ENCODE data around the gene SH3GLB2. TPM values are rescaled to one million over a fixed set of nuclear protein-coding genes. Genes with fewer than 3 reads are reported as not detected.
"Not testable (repeated sequence)": the region's sequence is repeated elsewhere in the genome, so short reads cannot be mapped to it uniquely, and the experiment has no call there.

SH3GLB2 gene
- total RNA-seq, 1 experiment from 2014 or later, result 155 TPM

DNA sequence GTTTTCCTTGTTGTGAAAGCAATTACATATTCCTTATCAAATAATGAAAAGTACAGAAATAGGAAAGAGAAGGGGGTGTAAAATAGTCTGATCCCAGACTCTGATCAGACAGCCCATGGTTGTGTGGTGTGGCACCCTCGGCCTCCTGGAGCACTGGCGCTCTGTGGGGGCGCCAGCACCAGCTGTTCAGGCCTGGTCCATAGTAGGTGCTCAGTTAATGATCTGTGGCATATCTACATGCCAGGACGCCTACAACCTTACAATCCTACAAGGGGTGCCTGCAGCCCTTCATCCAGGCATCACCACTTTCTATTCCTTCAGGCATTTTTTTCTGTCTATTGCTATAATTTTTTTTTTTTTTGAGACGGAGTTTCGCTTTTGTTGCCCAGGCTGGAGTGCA is 24.9 kb upstream of the SH3GLB2 start:
- no peak for DNase-seq (ENCODE audit: low spot score)

- peak; percentile 18 for DNase-seq (ENCODE audit: low spot score)
Observed at GRCh38 chr9:129052592-129052991, 24.5 kb upstream of the SH3GLB2 start.

GRCh38 chr9:129042016-129042415 is 13.9 kb upstream of the SH3GLB2 start:
- DNase-seq (ENCODE audit: low spot score), result no peak

DNA sequence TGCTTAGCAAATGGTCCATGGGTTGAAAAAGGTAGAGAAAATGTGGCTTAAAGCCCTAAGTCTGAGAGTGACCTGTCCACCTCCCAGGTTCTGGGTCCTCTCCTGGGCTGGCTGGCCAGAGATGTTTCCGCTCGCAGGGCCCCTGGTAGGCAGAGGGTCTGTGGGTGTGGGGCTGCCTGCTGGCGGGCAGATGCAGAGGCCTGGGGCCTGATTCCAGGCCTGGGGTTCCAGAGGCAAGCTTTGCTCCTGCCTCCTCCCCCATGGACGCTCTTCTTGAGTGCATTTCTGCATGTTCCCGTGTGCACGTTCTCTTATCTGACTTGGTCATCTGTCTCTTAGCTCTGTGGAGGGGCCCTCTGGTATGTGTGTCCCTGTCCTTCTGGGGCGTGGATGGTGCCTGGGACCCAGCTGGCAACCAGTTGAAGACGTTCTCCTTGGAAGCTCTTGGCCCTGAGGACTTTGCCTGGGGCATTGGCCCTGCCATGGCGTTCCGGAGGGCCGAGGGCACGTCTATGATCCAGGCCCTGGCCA is 12.0 kb upstream of the SH3GLB2 start:
- no peak for DNase-seq (ENCODE audit: low spot score)

DNA sequence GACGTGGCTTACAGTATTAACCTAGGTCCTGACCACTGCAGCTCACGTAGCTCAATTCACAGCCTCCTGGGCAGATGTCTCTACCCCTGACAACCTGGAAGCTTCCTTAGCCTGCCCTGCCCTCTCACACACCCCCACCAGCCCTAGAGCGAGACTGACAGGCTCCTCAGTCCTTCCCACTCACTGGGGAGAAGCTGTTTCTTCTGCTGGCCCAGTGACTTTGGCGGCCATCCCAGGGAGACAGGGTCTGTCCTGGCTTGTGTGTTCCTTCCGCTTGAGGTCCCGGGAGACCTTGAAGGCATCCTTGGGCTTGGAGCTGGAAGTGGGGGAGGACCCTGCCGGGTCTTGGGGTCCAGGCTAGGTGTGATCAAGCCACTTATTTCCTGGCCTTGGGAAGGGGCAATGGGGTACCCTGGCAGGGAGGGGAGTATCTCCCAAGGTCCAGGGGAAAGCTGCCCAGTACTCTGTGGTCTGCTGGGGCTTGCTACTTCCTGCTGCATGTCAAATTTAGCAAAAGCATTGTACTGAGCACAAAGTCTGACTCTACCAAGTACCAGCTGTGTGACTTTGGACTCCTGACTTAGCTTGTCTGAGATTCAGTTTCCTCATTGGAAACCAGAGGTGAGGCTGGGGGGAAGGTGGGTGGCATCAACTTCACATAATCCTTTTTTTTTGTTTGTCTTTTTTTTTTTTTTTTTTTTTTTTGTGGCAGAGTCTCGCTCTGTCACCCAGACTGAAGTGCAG is 10.2 kb upstream of the SH3GLB2 start:
- DNase-seq (ENCODE audit: low spot score), result no peak

DNA sequence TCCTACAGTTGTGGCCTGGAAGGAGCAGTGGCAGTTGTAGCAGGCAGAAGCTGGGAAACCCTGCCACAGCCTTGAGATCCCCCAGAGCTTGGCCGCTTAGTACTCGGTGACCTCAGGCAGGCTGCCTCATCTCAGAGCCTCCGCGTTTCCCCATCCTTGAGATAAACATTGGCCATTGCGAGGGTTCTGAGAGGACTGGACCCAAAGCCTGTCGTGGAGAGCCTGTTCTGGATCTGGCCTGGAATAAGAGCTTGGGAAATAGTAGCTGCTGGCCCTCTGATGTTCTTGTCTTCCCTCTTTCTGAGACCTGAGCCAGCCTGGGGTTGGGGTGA is 9.6 kb upstream of the SH3GLB2 start:
- DNase-seq (ENCODE audit: low spot score), result no peak

- no peak for DNase-seq (ENCODE audit: low spot score)
Observed at GRCh38 chr9:129036923-129037766, 9.0 kb upstream of the SH3GLB2 start.

GRCh38 chr9:129036241-129036922 is 8.3 kb upstream of the SH3GLB2 start, which contains the start of gene MIGA2:
Gene MIGA2, plus strand, starts transcription at chr9:129036626. Its CDS starts 3,969 bp downstream, at chr9:129040595.
- peak; percentile 100 for DNase-seq (ENCODE audit: low spot score)

- DNase-seq (ENCODE audit: low spot score), result not testable (repeated sequence)
Observed at GRCh38 chr9:129035838-129036237, 7.7 kb upstream of the SH3GLB2 start.

- no peak for DNase-seq (ENCODE audit: low spot score)
Observed at GRCh38 chr9:129033216-129033615, 5.1 kb upstream of the SH3GLB2 start.

- DNase-seq (ENCODE audit: low spot score), result no peak
Observed at GRCh38 chr9:129032541-129033159, 4.5 kb upstream of the SH3GLB2 start.

- DNase-seq (ENCODE audit: low spot score), result no peak
Observed at GRCh38 chr9:129031514-129031913, 3.4 kb upstream of the SH3GLB2 start.

DNA sequence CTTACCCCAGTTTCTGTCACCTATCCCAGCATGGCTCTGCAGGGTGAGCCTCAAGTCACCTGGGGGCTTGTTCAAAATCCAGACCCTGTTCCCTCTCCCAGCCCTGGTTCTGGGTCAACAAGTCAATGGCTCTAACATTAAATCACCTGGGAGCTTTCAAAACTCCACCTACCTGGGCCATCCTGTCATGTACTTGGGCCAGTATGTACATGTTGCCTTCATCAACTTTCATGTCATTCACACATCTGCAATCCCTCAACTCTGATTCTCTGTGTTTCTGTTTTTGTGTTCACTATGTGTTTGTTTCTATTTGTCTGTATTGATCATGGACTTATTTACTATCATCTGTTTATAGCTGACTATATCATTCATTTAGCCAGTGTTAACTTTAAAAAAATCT is 2.1 kb upstream of the SH3GLB2 start:
- no peak for DNase-seq (ENCODE audit: low spot score)

DNA sequence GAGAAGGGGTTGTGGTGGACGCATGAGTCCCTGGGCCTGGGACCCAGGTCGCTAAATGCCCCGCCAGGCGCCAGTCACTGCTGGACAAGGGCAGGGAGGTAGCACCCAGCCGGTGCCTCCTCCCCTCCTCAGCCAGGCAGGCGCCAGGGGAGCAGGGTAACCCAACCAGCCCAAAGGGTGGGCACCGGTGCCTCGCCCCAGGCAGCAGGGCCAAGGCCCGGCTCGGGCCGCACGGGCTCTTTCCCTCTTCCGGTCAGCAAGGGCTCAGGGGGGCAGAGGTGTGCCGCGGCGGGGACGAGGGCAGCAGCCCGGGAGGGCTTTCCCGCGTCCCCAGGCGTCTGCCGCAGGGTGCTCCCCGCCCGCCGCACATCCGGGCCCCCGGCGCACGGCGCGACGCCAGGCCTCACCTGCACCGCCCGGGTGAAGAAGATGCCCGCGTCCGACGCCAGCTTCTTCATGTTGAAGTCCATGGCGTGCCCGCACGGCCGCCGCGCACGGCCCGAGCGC is 393 bp downstream of the SH3GLB2 start:
- peak; percentile 57 for DNase-seq (ENCODE audit: low spot score)

DNA sequence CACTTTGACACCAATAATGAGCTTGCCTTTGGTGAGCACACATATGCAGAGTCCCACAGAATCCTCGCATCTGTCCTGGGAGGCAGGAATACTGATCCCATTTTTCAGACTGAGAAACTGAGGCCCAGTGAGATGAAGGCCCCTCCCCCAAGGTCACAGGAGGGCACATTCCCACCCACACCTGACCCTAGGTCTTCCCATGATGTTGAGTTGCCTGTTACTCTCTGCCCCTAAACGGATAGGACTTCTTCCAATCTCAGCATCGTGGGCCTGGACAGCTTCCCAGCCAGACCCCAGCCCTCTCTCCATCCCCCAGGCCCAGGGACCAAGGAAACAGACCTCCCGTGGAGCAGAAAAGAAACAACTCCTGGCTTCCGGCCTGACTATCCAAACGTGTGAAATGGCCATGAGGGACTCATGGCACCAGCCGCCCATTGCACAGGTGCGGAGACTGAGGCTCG is 877 bp downstream of the SH3GLB2 start:
- DNase-seq (ENCODE audit: low spot score), result no peak

DNA sequence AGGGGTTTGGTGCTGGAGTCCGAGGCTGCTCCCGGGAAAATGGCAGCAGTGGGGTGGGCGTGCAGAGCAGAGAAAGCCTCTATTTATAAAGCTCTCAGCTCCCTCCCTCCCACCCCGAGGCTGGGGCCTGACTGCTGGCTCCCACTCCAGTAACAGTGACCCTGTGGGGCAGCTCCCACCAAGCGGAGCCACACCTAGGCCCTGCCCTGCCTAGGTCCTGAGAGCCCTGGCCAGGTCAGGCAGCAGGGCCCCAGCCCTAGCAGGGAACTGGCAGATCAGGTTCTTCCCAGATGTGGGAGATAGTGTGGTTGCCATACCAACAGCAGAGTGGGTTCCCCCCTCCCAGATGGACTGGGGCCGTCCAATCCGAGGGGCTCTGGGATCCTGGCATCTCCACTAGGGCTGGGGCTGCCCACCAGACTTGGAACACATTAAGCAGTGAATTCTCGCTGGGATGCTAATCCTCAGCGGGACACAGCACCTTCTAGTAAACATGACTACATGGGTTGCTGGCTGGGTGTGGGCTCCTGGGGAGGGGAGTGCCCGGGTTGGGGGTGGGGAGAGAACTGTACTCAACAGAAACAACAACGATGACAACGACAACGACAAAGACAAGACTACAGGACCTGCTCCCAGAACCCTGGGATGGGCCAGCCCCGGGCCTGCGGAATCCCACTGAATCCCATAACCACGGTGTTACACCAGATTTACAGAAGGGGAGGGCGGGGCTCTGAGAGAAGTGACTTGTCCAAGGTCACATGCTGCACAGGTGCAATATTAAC is 1.5 kb downstream of the SH3GLB2 start:
- DNase-seq (ENCODE audit: low spot score), result no peak

- no peak for DNase-seq (ENCODE audit: low spot score)
Observed at GRCh38 chr9:129023908-129024233, 4.3 kb downstream of the SH3GLB2 start.

GRCh38 chr9:129023036-129023907 is 4.9 kb downstream of the SH3GLB2 start:
- DNase-seq (ENCODE audit: low spot score), result peak; percentile 96

GRCh38 chr9:129022037-129022436 is 6.1 kb downstream of the SH3GLB2 start:
- DNase-seq (ENCODE audit: low spot score), result no peak

- no peak for DNase-seq (ENCODE audit: low spot score)
Observed at GRCh38 chr9:129021091-129021490, 7.0 kb downstream of the SH3GLB2 start.

All from A172 (cell line).